MM.1S (cell line): ENCODE measurements around the gene CFAP61.

Experiments
- EZH2phosphoT487 ChIP-seq: fragments of 300-600 bp; sonication (generic); IDR thresholded peaks from 2 replicates; pipeline ENCODE4 v1.6.1; 2018; ENCODE audit warnings: antibody characterized with exemption, low read length
- TF ChIP-seq, protein P1 (sequence below): fragments of 300-600 bp; sonication (generic); IDR thresholded peaks from 2 replicates; pipeline ENCODE4 v1.5.1; 2016; ENCODE audit warnings: antibody characterized with exemption, low read length, mixed read lengths

DNA sequence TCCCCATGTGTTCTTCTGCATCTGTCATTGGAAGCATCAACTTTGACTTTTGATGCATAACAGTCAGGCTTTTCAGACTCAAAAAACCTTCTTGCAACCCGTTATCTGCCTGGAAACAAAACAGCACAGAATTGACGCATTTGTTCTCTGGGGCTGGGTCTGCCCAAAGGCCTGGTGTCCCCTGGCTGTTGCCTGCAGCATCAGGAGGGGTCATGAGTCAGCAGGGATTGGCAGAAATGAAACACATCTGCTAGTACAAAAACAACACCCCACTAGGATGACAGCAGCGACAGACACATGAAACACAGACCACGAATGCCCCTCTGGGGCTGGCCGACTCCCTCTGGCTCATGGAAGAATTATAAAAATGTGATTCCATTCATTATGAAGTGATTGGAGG lies 158.0 kb downstream of the CFAP61 start:
- TF ChIP-seq, protein P1, sequence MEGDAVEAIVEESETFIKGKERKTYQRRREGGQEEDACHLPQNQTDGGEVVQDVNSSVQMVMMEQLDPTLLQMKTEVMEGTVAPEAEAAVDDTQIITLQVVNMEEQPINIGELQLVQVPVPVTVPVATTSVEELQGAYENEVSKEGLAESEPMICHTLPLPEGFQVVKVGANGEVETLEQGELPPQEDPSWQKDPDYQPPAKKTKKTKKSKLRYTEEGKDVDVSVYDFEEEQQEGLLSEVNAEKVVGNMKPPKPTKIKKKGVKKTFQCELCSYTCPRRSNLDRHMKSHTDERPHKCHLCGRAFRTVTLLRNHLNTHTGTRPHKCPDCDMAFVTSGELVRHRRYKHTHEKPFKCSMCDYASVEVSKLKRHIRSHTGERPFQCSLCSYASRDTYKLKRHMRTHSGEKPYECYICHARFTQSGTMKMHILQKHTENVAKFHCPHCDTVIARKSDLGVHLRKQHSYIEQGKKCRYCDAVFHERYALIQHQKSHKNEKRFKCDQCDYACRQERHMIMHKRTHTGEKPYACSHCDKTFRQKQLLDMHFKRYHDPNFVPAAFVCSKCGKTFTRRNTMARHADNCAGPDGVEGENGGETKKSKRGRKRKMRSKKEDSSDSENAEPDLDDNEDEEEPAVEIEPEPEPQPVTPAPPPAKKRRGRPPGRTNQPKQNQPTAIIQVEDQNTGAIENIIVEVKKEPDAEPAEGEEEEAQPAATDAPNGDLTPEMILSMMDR = no peak
- no peak for TF ChIP-seq EZH2phosphoT487
